RWPE2 (cell line): ENCODE data around the gene CAPN9.
"Not testable (repeated sequence)": the region's sequence is repeated elsewhere in the genome, so short reads cannot be mapped to it uniquely, and the experiment has no call there.

ENCODE experiments used
- ATAC-seq: fragments of 200-7000 bp; cut with Tn5 transposase; 3 replicates; pipeline ENCODE4 v1.9.1; 2021; ENCODE audit warnings: low read depth
- DNase-seq: peaks from one replicate; pipeline ENCODE4 v3.0.0-alpha.2; 2020; ENCODE audit warnings: low spot score
- H3K27ac ChIP-seq: fragments of 450-650 bp; 2 replicates; pipeline ENCODE4 v1.5.1; 2017; ENCODE audit warnings: mild to moderate bottlenecking; ENCODE audit not compliant: poor library complexity, severe bottlenecking
- H3K27me3 ChIP-seq: fragments of 250-450 bp; sonication (Bioruptor Pico); 2 replicates; pipeline ENCODE4 v1.5.1; 2021; ENCODE audit warnings: mild to moderate bottlenecking, moderate library complexity; ENCODE audit not compliant: insufficient read depth, poor library complexity, severe bottlenecking
- H3K36me3 ChIP-seq: fragments of 250-450 bp; sonication (Bioruptor Pico); 2 replicates; pipeline ENCODE4 v1.5.1; 2020; ENCODE audit warnings: low read depth, mild to moderate bottlenecking, moderate library complexity
- H3K4me1 ChIP-seq: fragments of 250-450 bp; sonication (Bioruptor Pico); 2 replicates; pipeline ENCODE4 v1.5.1; 2021; ENCODE audit warnings: mild to moderate bottlenecking, moderate library complexity; ENCODE audit not compliant: insufficient read depth, poor library complexity, severe bottlenecking
- H3K4me3 ChIP-seq: fragments of 250-450 bp; sonication (Bioruptor Pico); 2 replicates; pipeline ENCODE4 v1.5.1; 2021; ENCODE audit warnings: mild to moderate bottlenecking, moderate library complexity; ENCODE audit not compliant: severe bottlenecking
- H3K9me3 ChIP-seq: fragments of 250-450 bp; sonication (Bioruptor Pico); 2 replicates; pipeline ENCODE4 v1.5.1; 2021; ENCODE audit warnings: mild to moderate bottlenecking, moderate library complexity; ENCODE audit not compliant: severe bottlenecking
- CTCF ChIP-seq: fragments of 450-650 bp; IDR thresholded peaks from one replicate; pipeline ENCODE4 v1.5.1; 2017; ENCODE audit warnings: mild to moderate bottlenecking, moderate library complexity; ENCODE audit not compliant: poor library complexity, severe bottlenecking

CAPN9 gene

GRCh38 chr1:230747127-230747730, at the start of gene CAPN9:
Gene CAPN9 (plus strand): TSS chr1:230747388. CDS start chr1:230747497, 109 bp downstream.
- no peaks in the 10 kb centered on the region for H3K27me3 ChIP-seq
- DNase-seq (no peak), ATAC-seq (no peak)
- H3K4me1 ChIP-seq = peaks cover 3% of the 10 kb centered on the region
- H3K9me3 ChIP-seq = no peaks in the 10 kb centered on the region
- H3K27ac ChIP-seq = no peak within 1 kb of the TSS
- no peak within 1 kb of the TSS for H3K4me3 ChIP-seq
- TF ChIP-seq CTCF = no peak
- no peaks in the 10 kb centered on the region for H3K36me3 ChIP-seq

- H3K4me3 ChIP-seq = no peak overlapping the region
- no peak for ATAC-seq
These were observed 49.1 kb upstream of the CAPN9 start for GRCh38 chr1:230698130-230698529.

DNA sequence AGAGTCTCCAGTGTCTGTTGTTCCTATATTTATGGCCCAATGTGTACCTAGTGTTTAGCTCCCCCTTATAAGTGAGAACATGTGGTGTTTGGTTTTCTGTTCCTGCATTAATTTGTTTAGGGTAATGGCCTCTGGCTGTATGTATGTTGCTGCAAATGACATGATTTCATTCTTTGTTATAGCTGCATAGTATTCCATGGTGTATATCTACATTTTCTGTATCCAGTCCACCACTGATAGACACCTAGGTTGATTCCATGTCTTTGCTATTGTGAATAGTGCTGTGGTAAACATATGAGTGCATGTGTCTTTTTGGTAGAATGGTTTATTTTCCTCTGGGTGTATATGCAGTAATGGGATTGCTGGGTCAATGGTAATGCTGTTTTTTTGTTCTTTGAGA, 48.2 kb upstream of the CAPN9 start:
- DNase-seq, H3K27me3 ChIP-seq, H3K36me3 ChIP-seq, ATAC-seq, H3K4me1 ChIP-seq, H3K9me3 ChIP-seq, H3K27ac ChIP-seq, H3K4me3 ChIP-seq: not testable (repeated sequence)

More at GRCh38 chr1:230698130-230698529, 49.1 kb upstream of the CAPN9 start:
- DNase-seq = no peak
- Histone ChIP-seq H3K9me3 (no peaks in the 10 kb centered on the region), H3K36me3 (peaks cover 3% of the 10 kb centered on the region; the same call in 1 of the 2 replicates), H3K27me3 (no peaks in the 10 kb centered on the region), H3K4me1 (no peaks in the 10 kb centered on the region), H3K27ac (no peak overlapping the region)
- TF ChIP-seq CTCF = no peak

DNA sequence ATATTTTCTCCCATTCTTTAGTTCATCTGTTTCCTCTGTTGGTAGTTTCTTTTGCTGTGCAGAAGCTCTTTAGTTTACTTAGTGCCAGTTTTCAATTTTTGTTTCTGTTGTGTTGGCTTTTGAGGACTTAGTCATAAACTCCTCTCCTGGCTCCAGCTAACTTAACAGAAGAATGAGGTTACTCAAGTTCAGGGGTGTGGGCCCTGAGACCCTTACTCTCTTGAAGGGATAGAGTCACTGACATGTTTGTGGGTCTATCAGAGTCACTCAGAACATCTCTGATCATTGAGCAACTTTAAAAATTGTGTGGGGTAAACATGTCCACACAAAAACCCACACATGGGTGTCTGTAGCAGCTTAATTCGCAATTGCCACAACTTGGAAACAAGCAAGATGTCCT, 47.5 kb upstream of the CAPN9 start:
- no peaks in the 10 kb centered on the region for H3K4me1 ChIP-seq
- no peak for DNase-seq
- H3K4me3 ChIP-seq = no peak overlapping the region
- H3K27me3 ChIP-seq = no peaks in the 10 kb centered on the region
- TF ChIP-seq CTCF = no peak
- no peak overlapping the region for H3K27ac ChIP-seq
- no peaks in the 10 kb centered on the region for H3K9me3 ChIP-seq
- H3K36me3 ChIP-seq = no peaks in the 10 kb centered on the region
- no peak for ATAC-seq

GRCh38 chr1:230700132-230700531, 47.1 kb upstream of the CAPN9 start:
- DNase-seq (no peak), ATAC-seq (no peak)
- H3K4me1 ChIP-seq = no peaks in the 10 kb centered on the region
- H3K36me3 ChIP-seq = no peaks in the 10 kb centered on the region
- H3K9me3 ChIP-seq = no peaks in the 10 kb centered on the region
- H3K27me3 ChIP-seq = no peaks in the 10 kb centered on the region
- no peak overlapping the region for H3K27ac ChIP-seq
- no peak overlapping the region for H3K4me3 ChIP-seq
- TF ChIP-seq CTCF = no peak
